Panc1 (cell line): ENCODE data around the gene CEP104.

Source experiments
- CTCF ChIP-seq: fragments of 450-650 bp; IDR thresholded peaks from 2 replicates; pipeline ENCODE4 v1.5.1; 2017; ENCODE audit warnings: mild to moderate bottlenecking
- POLR2AphosphoS5 ChIP-seq: IDR thresholded peaks from 2 replicates; pipeline ENCODE4 v1.6.1; 2012; ENCODE audit warnings: mild to moderate bottlenecking, low read depth, low read length, moderate library complexity
- SIN3A ChIP-seq: IDR thresholded peaks from 2 replicates; pipeline ENCODE4 v1.6.1; 2012; ENCODE audit warnings: low read depth, mild to moderate bottlenecking, low read length, moderate library complexity, borderline replicate concordance; ENCODE audit not compliant: insufficient read depth
- TCF7L2 ChIP-seq: IDR thresholded peaks from 2 replicates; pipeline ENCODE4 v1.6.1; 2011; ENCODE audit warnings: mild to moderate bottlenecking, low read depth, low read length, inconsistent platforms
- TF ChIP-seq, protein P1 (sequence below), 2 experiments: IDR thresholded peaks; 2 replicates each; pipeline ENCODE4 v1.6.1; 2011 to 2012; ENCODE audit warnings: low read depth in 2 of 2, control low read depth in 1 of 2, low read length in 1 of 2, mild to moderate bottlenecking in 1 of 2, moderate library complexity in 1 of 2; ENCODE audit not compliant: insufficient read depth in 1 of 2

GRCh38 chr1:3814065-3814464 is 42.9 kb downstream of the CEP104 start:
- no peak for TF ChIP-seq CTCF
- TF ChIP-seq, protein P1, sequence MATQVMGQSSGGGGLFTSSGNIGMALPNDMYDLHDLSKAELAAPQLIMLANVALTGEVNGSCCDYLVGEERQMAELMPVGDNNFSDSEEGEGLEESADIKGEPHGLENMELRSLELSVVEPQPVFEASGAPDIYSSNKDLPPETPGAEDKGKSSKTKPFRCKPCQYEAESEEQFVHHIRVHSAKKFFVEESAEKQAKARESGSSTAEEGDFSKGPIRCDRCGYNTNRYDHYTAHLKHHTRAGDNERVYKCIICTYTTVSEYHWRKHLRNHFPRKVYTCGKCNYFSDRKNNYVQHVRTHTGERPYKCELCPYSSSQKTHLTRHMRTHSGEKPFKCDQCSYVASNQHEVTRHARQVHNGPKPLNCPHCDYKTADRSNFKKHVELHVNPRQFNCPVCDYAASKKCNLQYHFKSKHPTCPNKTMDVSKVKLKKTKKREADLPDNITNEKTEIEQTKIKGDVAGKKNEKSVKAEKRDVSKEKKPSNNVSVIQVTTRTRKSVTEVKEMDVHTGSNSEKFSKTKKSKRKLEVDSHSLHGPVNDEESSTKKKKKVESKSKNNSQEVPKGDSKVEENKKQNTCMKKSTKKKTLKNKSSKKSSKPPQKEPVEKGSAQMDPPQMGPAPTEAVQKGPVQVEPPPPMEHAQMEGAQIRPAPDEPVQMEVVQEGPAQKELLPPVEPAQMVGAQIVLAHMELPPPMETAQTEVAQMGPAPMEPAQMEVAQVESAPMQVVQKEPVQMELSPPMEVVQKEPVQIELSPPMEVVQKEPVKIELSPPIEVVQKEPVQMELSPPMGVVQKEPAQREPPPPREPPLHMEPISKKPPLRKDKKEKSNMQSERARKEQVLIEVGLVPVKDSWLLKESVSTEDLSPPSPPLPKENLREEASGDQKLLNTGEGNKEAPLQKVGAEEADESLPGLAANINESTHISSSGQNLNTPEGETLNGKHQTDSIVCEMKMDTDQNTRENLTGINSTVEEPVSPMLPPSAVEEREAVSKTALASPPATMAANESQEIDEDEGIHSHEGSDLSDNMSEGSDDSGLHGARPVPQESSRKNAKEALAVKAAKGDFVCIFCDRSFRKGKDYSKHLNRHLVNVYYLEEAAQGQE (IDR thresholded peaks at IDR 0.05; ENCODE audit: insufficient read depth in 1 of 2, low read depth in 2 of 2, low read length in 1 of 2), result no peak
- no peak for TF ChIP-seq POLR2AphosphoS5
- TF ChIP-seq SIN3A, result no peak
- TF ChIP-seq TCF7L2, result no peak
